Measurements from ENCODE around the gene CALML4. TPM values are rescaled to one million over a fixed set of nuclear protein-coding genes. Genes with fewer than 3 reads are reported as not detected.
"Not testable (repeated sequence)": the region's sequence is repeated elsewhere in the genome, so short reads cannot be mapped to it uniquely, and the experiment has no call there.

The CALML4 gene
- total and polyA plus RNA-seq, 4 experiments from 2014 or later: 0.79 to 5.1 (median 2.3) TPM

DNA sequence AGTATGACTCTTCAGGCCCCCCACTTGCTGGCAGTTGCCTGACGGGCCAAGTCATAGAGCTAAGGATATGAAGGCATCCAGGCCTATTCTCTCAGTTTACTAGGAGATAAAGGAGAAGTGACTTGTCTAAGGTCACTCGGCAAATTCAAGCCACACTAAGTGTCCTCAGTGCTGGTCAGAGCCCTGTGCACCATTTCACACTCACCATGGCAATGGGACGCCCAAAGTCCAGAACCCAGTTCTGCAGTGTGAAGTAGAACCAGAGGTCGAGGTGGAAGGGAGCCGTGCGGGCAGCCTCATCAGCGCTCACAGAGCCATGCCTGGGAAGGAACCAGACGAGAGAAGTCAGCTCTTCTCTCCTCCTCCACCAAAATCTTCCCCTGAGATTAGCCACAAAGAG is 13.2 kb upstream of the CALML4 start:
- Histone ChIP-seq H3K4me3 (ENCODE audit: low read length in 2 of 2) (no peak overlapping the region), H3K27me3 (ENCODE audit: insufficient read depth, low read length) (no peaks in the 10 kb centered on the region), H3K4me1 (ENCODE audit: insufficient read depth, low read length) (no peaks in the 10 kb centered on the region), H3K9me3 (ENCODE audit: control insufficient read depth in 1 of 2, low read length in 2 of 2) (no peaks in the 10 kb centered on the region), H3K27ac (ENCODE audit: low read depth, low read length) (no peak overlapping the region), H3K36me3 (ENCODE audit: insufficient read depth, low read length) (no peaks in the 10 kb centered on the region)
- H3K27ac Mint-ChIP-seq: no peak overlapping the region
- ChIA-PET CTCF (ENCODE audit: partially characterized antibody) (interaction anchor here (0.9 kb wide), 1 partner anchor 8 kb away, joined by 3 read pairs; no protein-coding TSS in a partner anchor), POLR2A (ENCODE audit: partially characterized antibody) (no interaction called here)
- no peaks in the 10 kb centered on the region for H3K27me3 Mint-ChIP-seq
- intact Hi-C loops (cut with micrococcal nuclease): no loop called here
- no peaks in the 10 kb centered on the region for H3K9me3 Mint-ChIP-seq
- no peak overlapping the region for H3K4me3 Mint-ChIP-seq
- H3K4me1 Mint-ChIP-seq: no peaks in the 10 kb centered on the region
- H3K36me3 Mint-ChIP-seq: peaks cover 6 to 13% of the 10 kb centered on the region in 2 donors
- DNase-seq: no peak

DNA sequence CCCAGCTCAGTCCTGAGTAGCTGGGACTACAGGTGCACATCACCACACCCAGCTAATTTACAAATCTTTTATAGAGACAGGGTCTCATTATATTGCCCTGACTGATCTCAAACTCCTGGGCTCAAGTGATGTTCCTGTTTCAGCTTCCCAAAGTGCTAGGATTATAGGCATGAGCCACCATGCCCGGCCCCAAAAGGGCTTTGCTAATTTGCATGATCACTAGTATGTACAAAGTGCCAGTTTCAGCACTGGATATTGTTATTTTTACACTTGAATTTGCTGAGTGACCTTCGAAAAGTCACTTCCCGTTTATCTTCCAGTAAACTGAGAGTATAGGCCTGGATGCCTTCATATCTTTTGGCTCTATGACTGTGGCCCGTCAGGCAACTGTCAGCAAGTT is 12.2 kb upstream of the CALML4 start:
- CTCF ChIA-PET (ENCODE audit: partially characterized antibody): no interaction called here

DNA sequence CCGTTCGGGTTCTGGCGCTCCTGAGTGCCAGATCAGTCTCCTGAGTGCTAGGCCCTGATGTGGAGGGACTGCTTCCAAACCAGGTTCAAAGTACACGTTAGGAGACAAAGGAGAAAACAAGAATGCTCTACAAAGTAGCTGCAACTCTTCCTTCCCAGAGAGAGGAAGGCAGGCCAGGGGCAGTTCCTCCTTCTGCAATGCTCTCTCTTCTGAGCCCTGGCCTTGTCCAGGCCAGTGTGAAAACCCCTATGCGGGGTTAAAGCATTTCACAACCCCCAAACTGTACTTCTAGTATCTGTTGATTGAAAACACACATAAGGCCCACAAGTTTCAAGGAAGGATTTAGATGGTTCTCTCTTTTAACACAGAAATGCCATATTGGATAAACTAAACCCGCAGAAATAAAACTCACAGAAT is 9.7 kb upstream of the CALML4 start:
- DNase-seq: no peak
- intact Hi-C loops (cut with micrococcal nuclease): no loop called here
- Histone ChIP-seq H3K4me3 (ENCODE audit: low read length in 2 of 2) (no peak overlapping the region), H3K9me3 (ENCODE audit: control insufficient read depth in 1 of 2, low read length in 2 of 2) (no peaks in the 10 kb centered on the region), H3K36me3 (ENCODE audit: insufficient read depth, low read length) (no peaks in the 10 kb centered on the region), H3K4me1 (ENCODE audit: insufficient read depth, low read length) (peaks cover 4% of the 10 kb centered on the region), H3K27me3 (ENCODE audit: insufficient read depth, low read length) (no peaks in the 10 kb centered on the region), H3K27ac (ENCODE audit: low read depth, low read length) (no peak overlapping the region)
- peaks cover under 1 to 1% (median under 1%) of the 10 kb centered on the region in 4 donors for H3K4me1 Mint-ChIP-seq
- ChIA-PET CTCF (ENCODE audit: partially characterized antibody) (no interaction called here), POLR2A (ENCODE audit: partially characterized antibody) (interaction anchor here (1.3 kb wide), 1 partner anchor 14 kb away, joined by 4 read pairs; the partner anchor contains the start of gene CLN6)
- H3K4me3 Mint-ChIP-seq: no peak overlapping the region
- peaks cover 3 to 13% of the 10 kb centered on the region in 2 donors for H3K36me3 Mint-ChIP-seq
- peak overlapping the region in 1 of 7 donors; percentile 1 for H3K27ac Mint-ChIP-seq
- no peaks in the 10 kb centered on the region for H3K9me3 Mint-ChIP-seq
- no peaks in the 10 kb centered on the region for H3K27me3 Mint-ChIP-seq

More for the DNA sequence above, 12.2 kb upstream of the CALML4 start:
- Mint-ChIP-seq H3K4me1 (no peaks in the 10 kb centered on the region), H3K27ac (no peak overlapping the region), H3K4me3 (no peak overlapping the region), H3K36me3 (peaks cover 6 to 13% of the 10 kb centered on the region in 2 donors), H3K9me3 (no peaks in the 10 kb centered on the region), H3K27me3 (no peaks in the 10 kb centered on the region)
- Histone ChIP-seq H3K9me3 (ENCODE audit: control insufficient read depth in 1 of 2, low read length in 2 of 2) (no peaks in the 10 kb centered on the region), H3K27ac (ENCODE audit: low read depth, low read length) (no peak overlapping the region), H3K27me3 (ENCODE audit: insufficient read depth, low read length) (no peaks in the 10 kb centered on the region), H3K4me1 (ENCODE audit: insufficient read depth, low read length) (no peaks in the 10 kb centered on the region), H3K36me3 (ENCODE audit: insufficient read depth, low read length) (no peaks in the 10 kb centered on the region), H3K4me3 (ENCODE audit: low read length in 2 of 2) (no peak overlapping the region)
- POLR2A ChIA-PET (ENCODE audit: partially characterized antibody): no interaction called here
- intact Hi-C loops (cut with micrococcal nuclease): no loop called here
- DNase-seq: no peak

DNA sequence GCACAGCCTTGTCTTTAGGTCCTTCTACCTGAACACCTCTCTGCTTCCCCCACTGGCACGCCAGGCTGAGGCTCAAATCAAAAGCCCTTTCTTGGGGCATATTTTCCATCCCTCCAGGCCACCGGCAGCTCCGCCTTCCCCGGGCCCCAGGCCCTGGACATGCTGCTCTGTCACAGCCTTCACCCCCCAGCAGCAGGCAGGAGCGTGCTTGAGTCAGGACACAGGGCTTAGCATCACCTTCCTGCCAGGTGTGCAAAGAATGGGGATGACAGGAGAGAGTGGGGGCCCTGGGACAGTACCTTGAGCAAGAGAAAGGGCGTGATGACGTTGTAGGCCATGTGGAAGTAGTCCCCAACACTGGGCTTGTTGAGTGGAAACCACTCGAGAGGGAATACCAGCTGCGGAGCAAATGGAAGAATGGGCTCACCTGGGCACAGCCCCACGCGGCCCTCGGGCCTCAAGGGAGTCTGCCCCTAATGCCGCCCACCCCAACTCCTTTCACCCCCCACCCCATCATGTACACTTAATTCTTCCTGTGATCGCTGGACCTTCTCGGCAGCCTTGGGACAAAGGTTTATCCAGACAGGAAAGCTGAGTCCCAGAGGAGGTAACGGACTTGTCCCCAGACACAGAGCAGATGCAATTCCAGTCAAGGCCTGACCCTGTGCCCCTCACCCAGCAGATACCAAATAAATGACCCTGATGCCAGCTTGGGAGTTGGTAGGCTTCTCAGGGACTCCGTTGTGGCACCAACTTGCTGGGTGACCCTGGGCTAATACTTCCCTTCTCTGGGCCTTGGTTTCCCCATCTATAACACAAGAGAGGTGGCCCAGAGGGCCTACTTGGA is 9.1 kb upstream of the CALML4 start:
- peaks cover 10% of the 10 kb centered on the region for H3K4me1 ChIP-seq (ENCODE audit: insufficient read depth, low read length)
- H3K4me3 ChIP-seq (ENCODE audit: low read length in 2 of 2): no peak overlapping the region
- Mint-ChIP-seq H3K36me3 (peaks cover 3 to 13% of the 10 kb centered on the region in 2 donors), H3K4me1 (peaks cover 3 to 7% (median 4%) of the 10 kb centered on the region in 4 donors), H3K27me3 (no peaks in the 10 kb centered on the region), H3K27ac (peak overlapping the region in 2 of 7 donors; percentile 29 to 58), H3K4me3 (no peak overlapping the region), H3K9me3 (no peaks in the 10 kb centered on the region)
- H3K36me3 ChIP-seq (ENCODE audit: insufficient read depth, low read length): no peaks in the 10 kb centered on the region
- intact Hi-C loops (cut with micrococcal nuclease): no loop called here
- H3K9me3 ChIP-seq (ENCODE audit: control insufficient read depth in 1 of 2, low read length in 2 of 2): no peaks in the 10 kb centered on the region
- no peaks in the 10 kb centered on the region for H3K27me3 ChIP-seq (ENCODE audit: insufficient read depth, low read length)
- H3K27ac ChIP-seq (ENCODE audit: low read depth, low read length): no peak overlapping the region
- DNase-seq: no peak
- POLR2A ChIA-PET (ENCODE audit: partially characterized antibody): no interaction called here
- CTCF ChIA-PET (ENCODE audit: partially characterized antibody): no interaction called here

DNA sequence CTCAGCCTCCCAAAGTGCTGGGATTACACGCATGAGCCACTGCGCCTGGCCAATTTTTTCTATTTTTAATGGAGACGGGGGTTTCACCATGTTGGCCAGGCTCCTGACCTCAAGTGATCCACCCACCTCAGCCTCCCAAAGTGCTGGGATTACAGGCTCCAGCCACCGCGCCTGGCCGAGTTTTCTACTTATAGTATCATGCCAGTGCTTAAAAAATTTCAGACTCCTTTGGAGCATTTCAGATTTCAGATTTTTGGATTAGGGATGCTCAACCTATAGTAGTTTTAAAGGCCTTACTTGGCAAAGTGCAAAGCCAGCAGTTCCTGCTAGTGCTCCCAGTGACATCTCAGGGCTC is 8.3 kb upstream of the CALML4 start:
- H3K36me3 ChIP-seq (ENCODE audit: insufficient read depth, low read length); H3K27ac ChIP-seq (ENCODE audit: low read depth, low read length); DNase-seq; H3K9me3 ChIP-seq (ENCODE audit: control insufficient read depth in 1 of 2, low read length in 2 of 2); H3K4me3 Mint-ChIP-seq; intact Hi-C loops (cut with micrococcal nuclease); H3K27me3 ChIP-seq (ENCODE audit: insufficient read depth, low read length); H3K27me3 Mint-ChIP-seq; H3K9me3 Mint-ChIP-seq; POLR2A ChIA-PET (ENCODE audit: partially characterized antibody); CTCF ChIA-PET (ENCODE audit: partially characterized antibody); H3K4me3 ChIP-seq (ENCODE audit: low read length in 2 of 2): not testable (repeated sequence)
- H3K4me1 Mint-ChIP-seq: peaks cover 5 to 14% (median 9%) of the 10 kb centered on the region in 4 donors
- H3K36me3 Mint-ChIP-seq: peaks cover 3 to 13% of the 10 kb centered on the region in 2 donors
- peaks cover 16% of the 10 kb centered on the region for H3K4me1 ChIP-seq (ENCODE audit: insufficient read depth, low read length)
- peak overlapping the region in 2 of 7 donors; percentile 29 to 58 for H3K27ac Mint-ChIP-seq

DNA sequence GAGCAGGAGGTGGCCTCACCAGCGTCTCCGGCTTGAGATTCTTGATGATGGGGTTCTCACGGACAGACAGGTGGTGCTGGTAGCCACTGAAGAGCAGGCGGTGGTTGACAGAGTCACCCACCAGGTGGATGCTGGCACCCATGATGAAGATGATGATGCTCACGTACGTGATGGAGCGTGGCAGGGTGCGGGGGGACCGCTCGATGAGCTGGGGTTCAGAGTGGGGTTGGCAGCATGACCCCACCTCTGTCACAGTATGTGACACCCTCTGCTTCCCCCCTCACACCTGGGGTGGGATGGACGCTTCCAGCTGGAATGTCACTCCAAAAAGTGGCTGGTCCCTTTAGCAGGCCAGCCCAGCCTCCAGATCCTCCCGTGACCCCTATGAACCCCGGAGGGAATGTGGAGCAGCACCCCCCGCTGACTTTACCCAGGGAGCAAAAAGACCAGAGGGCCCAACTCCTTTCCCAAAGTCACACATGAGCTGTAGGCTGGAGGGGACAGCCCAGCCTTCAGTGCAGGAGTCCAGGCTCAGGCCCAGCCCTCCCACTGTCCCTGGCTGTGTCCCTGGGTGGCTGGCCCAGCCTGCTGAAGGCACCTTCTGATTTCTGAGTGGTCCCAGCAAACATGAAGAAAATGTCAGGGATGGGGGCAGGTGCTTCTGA is 6.7 kb upstream of the CALML4 start:
- ChIA-PET CTCF (ENCODE audit: partially characterized antibody) (interaction anchor here (2.5 kb wide), 1 partner anchor 350 kb away, joined by 9 read pairs; no protein-coding TSS in a partner anchor), POLR2A (ENCODE audit: partially characterized antibody) (no interaction called here)
- intact Hi-C loops (cut with micrococcal nuclease): loop anchor here (1.0 kb wide), 1 partner anchor 348 kb away; no protein-coding TSS in a partner anchor

More for the DNA sequence above, 6.7 kb upstream of the CALML4 start:
- Mint-ChIP-seq H3K9me3 (no peaks in the 10 kb centered on the region), H3K4me1 (peaks cover 5 to 24% (median 13%) of the 10 kb centered on the region in 4 donors), H3K27me3 (no peaks in the 10 kb centered on the region), H3K4me3 (no peak overlapping the region), H3K27ac (no peak overlapping the region), H3K36me3 (peaks cover 0 to 6% of the 10 kb centered on the region in 2 donors)
- H3K4me3 ChIP-seq (ENCODE audit: low read length in 2 of 2): no peak overlapping the region
- H3K27ac ChIP-seq (ENCODE audit: low read depth, low read length): no peak overlapping the region
- H3K4me1 ChIP-seq (ENCODE audit: insufficient read depth, low read length): peaks cover 16% of the 10 kb centered on the region
- H3K36me3 ChIP-seq (ENCODE audit: insufficient read depth, low read length): no peaks in the 10 kb centered on the region
- DNase-seq: no peak
- no peaks in the 10 kb centered on the region for H3K27me3 ChIP-seq (ENCODE audit: insufficient read depth, low read length)
- no peaks in the 10 kb centered on the region for H3K9me3 ChIP-seq (ENCODE audit: control insufficient read depth in 1 of 2, low read length in 2 of 2)
